ENCODE data around the gene PTPRF.

PTPRF gene

DNA sequence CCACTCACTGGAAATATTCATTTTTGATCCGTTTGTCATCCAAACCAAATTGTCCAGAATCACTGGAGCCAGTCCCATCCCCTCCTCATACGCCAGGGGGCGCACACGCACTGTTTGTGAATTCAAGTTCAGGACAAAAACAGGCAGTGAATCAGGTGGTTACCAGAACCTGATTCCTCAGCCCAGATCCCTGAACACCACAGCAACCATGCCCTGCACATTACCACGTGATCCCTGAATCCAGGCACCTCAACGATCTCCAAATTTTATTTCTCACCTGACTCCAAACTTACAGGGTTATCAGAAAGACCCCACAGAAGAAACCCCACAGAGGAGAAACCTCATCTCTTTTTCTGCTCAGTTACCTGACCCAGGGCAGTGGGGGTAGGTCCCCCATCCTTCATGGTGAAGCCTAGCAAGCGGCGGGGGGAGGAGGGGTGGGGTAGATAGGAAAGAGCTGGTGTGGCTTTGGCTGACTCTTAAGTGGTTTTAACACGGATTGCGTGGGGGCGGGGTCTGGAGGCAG is 1.4 kb upstream of the PTPRF start:
- in situ Hi-C loops (cut with HindIII; ENCODE audit: low sequenced_read_pairs): no loop called here
- DNase-seq (ENCODE audit: low read depth): peak; percentile 85

DNA sequence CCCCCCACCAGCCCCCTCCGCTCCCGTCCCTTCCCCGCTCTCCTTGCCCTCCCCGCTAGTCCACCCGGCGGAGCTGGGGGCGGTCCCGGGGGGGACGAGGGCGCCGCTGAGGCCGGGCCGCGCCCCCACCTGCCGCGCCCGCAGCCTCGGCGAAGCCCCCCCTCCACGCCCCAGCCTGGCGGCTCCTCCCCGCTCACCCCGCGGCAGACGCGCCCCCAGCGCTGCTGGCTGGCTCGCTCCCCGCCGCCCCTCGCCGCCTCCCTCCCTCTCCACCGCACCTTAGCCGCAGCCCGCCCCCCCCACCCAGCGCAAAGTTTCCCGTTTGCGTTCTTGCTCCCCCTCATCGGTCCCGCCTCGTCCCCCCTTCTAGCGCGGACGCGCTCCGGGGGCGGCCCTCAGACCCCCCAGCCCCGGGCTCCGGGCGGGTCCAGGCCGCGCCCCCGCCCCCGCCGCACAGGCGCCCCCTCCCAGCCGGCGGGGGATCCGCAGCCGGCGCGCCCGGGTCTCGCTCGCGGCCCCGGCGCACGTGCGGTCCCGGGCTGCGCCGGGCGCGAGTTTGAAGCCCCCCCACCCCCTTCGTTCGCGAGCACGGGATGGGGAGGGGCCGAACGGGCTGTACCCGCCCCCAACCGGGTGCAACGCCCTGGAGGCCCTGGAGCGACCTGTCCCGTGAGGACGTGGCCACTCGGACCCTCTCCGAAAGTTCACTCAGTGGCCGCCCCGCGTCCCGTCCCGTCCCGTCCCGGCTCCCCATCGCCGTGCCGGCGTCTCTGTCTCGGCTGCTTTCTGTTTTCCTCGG is 623 bp downstream of the PTPRF start:
- no peak for DNase-seq (ENCODE audit: low read depth)
- TF ChIP-seq, protein P1, sequence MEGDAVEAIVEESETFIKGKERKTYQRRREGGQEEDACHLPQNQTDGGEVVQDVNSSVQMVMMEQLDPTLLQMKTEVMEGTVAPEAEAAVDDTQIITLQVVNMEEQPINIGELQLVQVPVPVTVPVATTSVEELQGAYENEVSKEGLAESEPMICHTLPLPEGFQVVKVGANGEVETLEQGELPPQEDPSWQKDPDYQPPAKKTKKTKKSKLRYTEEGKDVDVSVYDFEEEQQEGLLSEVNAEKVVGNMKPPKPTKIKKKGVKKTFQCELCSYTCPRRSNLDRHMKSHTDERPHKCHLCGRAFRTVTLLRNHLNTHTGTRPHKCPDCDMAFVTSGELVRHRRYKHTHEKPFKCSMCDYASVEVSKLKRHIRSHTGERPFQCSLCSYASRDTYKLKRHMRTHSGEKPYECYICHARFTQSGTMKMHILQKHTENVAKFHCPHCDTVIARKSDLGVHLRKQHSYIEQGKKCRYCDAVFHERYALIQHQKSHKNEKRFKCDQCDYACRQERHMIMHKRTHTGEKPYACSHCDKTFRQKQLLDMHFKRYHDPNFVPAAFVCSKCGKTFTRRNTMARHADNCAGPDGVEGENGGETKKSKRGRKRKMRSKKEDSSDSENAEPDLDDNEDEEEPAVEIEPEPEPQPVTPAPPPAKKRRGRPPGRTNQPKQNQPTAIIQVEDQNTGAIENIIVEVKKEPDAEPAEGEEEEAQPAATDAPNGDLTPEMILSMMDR (IDR thresholded peaks at IDR 0.05; ENCODE audit: low read depth, low read length, missing control alignments): no peak
- peak overlapping the region; percentile 53 for H3K4me3 ChIP-seq (ENCODE audit: low read depth, low read length)
- in situ Hi-C loops (cut with HindIII; ENCODE audit: low sequenced_read_pairs): no loop called here

More for the DNA sequence above, 1.4 kb upstream of the PTPRF start:
- TF ChIP-seq, protein P1 (IDR thresholded peaks at IDR 0.05; ENCODE audit: low read depth, low read length, missing control alignments): peak; percentile 97
- no peak overlapping the region for H3K4me3 ChIP-seq (ENCODE audit: low read depth, low read length)

DNA sequence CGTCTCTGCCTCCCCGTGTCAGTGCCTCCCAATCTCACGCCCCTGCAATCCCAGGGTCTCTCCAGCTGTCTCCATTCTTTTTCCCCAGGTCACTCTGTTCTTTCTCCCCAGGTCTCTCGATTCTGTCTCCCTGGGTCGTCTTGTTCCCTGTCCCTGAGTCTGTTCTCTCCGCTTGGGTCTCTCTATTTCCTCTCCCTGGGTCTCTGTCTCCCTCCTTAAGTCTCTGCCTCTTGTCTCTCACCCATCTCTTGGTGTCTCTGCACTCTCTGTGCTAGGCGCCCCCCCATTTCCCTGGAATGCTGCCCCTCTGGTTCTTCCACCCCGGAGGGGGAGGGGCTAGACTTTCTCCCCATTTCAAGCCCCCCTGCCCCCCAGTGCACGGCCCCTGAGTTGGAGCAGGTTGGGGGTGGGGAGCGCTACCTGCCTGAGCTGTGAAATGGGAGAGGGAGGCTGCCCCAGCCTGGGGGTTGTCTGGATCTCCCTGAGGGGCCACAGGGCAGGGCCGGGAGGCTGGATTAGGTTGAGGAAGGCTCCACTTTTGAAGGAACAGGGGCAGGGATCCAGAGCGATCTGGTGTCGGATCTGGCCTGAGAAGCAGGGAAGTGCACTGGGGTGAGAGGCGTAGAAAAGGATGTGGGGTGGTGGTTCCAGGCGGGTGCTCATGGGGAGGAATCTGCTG is 1.4 kb downstream of the PTPRF start:
- DNase-seq (ENCODE audit: low read depth): no peak
- TF ChIP-seq, protein P1 (IDR thresholded peaks at IDR 0.05; ENCODE audit: low read depth, low read length, missing control alignments): no peak
- peak overlapping the region; percentile 53 for H3K4me3 ChIP-seq (ENCODE audit: low read depth, low read length)
- in situ Hi-C loops (cut with HindIII; ENCODE audit: low sequenced_read_pairs): no loop called here

DNA sequence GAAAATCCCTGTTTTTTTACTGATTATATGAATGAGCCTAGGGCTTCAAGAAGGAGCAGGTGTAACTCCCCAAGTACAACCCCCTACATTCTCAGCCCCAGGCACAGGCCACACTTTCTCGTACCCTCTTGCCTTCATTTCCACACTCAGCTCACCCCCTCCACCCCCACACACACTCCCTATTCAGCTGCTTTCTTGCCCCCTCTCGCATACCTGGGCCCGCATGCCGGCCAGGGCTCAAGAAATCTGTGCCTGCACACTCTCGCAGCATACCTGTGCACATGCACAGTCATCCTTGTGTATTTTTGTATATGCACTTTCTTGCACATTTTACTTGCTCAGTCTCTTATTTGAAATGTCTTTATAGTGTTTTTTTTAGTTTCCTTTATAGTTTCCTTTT is 2.0 kb downstream of the PTPRF start:
- no peak for DNase-seq (ENCODE audit: low read depth)
- no peak overlapping the region for H3K4me3 ChIP-seq (ENCODE audit: low read depth, low read length)
- TF ChIP-seq, protein P1 (IDR thresholded peaks at IDR 0.05; ENCODE audit: low read depth, low read length, missing control alignments): no peak
- in situ Hi-C loops (cut with HindIII; ENCODE audit: low sequenced_read_pairs): no loop called here

DNA sequence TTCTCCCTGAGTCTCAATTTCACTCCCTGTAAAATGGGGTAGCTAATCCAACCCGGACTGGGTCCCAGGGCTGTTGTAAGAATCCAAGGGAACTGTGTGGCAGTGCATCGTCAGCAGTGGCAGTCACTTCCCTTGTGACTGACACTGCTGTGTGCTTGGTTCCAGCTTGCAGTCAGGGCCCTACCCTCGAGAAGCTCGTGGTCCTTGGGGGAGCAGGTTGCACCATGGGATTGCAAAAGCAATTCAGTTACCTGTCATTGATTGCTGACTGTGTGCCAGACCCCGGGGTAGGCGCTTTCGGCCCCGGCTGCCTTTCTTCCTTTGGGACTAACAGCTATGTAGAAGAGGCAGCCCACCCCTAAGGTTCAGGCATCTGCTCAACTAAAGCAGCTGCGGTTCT is 2.9 kb downstream of the PTPRF start:
- TF ChIP-seq, protein P1 (IDR thresholded peaks at IDR 0.05; ENCODE audit: low read depth, low read length, missing control alignments): no peak
- no peak overlapping the region for H3K4me3 ChIP-seq (ENCODE audit: low read depth, low read length)
- in situ Hi-C loops (cut with HindIII; ENCODE audit: low sequenced_read_pairs): no loop called here

DNA sequence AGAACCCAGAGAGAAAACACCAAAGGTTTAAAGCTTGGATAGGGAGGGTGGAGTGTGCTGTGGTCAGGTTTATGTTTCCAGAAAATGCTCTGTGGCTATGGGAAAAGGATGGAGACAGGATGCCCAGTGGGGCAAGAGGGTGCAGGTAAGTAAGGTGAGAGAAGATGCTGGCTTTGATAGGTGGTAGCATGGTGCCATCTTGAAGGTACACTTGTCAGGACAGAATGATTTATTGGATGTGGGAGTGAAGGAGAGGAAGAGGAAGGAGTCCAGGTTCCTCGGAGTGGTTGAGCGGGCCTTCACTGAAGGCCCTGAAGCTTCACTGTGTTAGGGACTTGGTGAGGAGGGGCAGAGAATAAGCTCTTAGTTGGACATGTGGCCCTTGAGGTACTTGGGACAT is 3.6 kb downstream of the PTPRF start:
- DNase-seq (ENCODE audit: low read depth): no peak
- in situ Hi-C loops (cut with HindIII; ENCODE audit: low sequenced_read_pairs): no loop called here
- H3K4me3 ChIP-seq (ENCODE audit: low read depth, low read length): no peak overlapping the region
- TF ChIP-seq, protein P1 (IDR thresholded peaks at IDR 0.05; ENCODE audit: low read depth, low read length, missing control alignments): no peak

More for the DNA sequence above, 2.9 kb downstream of the PTPRF start:
- no peak for DNase-seq (ENCODE audit: low read depth)

Measured in astrocyte of the cerebellum (primary cell).